Measurements from ENCODE around the gene LRG1. TPM values are rescaled to one million over a fixed set of nuclear protein-coding genes. Genes with fewer than 3 reads are reported as not detected.

Gene LRG1
- total and polyA plus RNA-seq, 2 of the 13 experiments (the other 11 are each of a cell fraction or from before 2014, with no cell fraction given) = 12.0 to 39.3 TPM

- TF ChIP-seq ZBTB10 (CRISPR knock-in tag; IDR thresholded peaks at IDR 0.05; ENCODE audit: borderline replicate concordance) = peak; percentile 23; the same call in 1 of the 2 replicates
- no peak for TF ChIP-seq EHMT2 (IDR thresholded peaks at IDR 0.05; ENCODE audit: borderline replicate concordance, low read depth, low read length)
- TF ChIP-seq ZNF205 (CRISPR knock-in tag; IDR thresholded peaks at IDR 0.05) = 0 out of 2 replicates have a peak, but pooled peaks have one; percentile 44
- 0 out of 2 replicates have a peak, but pooled peaks have one; percentile 15 for TF ChIP-seq SMAD1 (CRISPR knock-in tag; IDR thresholded peaks at IDR 0.05; ENCODE audit: borderline replicate concordance, low read depth)
- no peak for TF ChIP-seq ZBTB3 (CRISPR knock-in tag; IDR thresholded peaks at IDR 0.05; ENCODE audit: borderline replicate concordance, low read depth)
- 0 out of 2 replicates have a peak, but pooled peaks have one; percentile 19 for TF ChIP-seq THAP11 (CRISPR knock-in tag; IDR thresholded peaks at IDR 0.05)
- peak; percentile 70; the same call in 1 of the 2 replicates for TF ChIP-seq JUNB (CRISPR knock-in tag; IDR thresholded peaks at IDR 0.05; ENCODE audit: borderline replicate concordance)
- TF ChIP-seq FOSL2 (CRISPR knock-in tag; IDR thresholded peaks at IDR 0.05) = peak; percentile 92
Measured at GRCh38 chr19:4575267-4576015, 35.6 kb upstream of the LRG1 start (continued).

- POLR2A ChIA-PET = no interaction called here
- no peak for TF ChIP-seq BHLHE40 (IDR thresholded peaks at IDR 0.05; ENCODE audit: low read length)
- peak; percentile 21 for TF ChIP-seq RBM22 (optimal IDR thresholded peaks at IDR 0.05; ENCODE audit: low read length)
- no peak for TF ChIP-seq GATA4 (IDR thresholded peaks at IDR 0.05; ENCODE audit: borderline replicate concordance, low read depth)
- TF ChIP-seq ZNF709 (CRISPR knock-in tag; IDR thresholded peaks at IDR 0.05) = no peak
- no peak for TF ChIP-seq ZBTB8A (CRISPR knock-in tag; IDR thresholded peaks at IDR 0.05; ENCODE audit: borderline replicate concordance, low read depth)
- TF ChIP-seq ZNF768 (CRISPR knock-in tag; IDR thresholded peaks at IDR 0.05) = peak; percentile 85
- no peak for TF ChIP-seq FOXC1 (CRISPR knock-in tag; IDR thresholded peaks at IDR 0.05; ENCODE audit: borderline replicate concordance)
- TF ChIP-seq ZKSCAN1 (IDR thresholded peaks at IDR 0.05; ENCODE audit: low read length) = peak; percentile 90
- FAIRE-seq = no peak
- Histone ChIP-seq H3K36me3 (replicated peaks in 1 of 2; ENCODE audit: control insufficient read depth in 1 of 2, insufficient read depth in 2 of 2, low read length in 2 of 2) (peaks cover 6 to 8% of the 10 kb centered on the region in 2 experiments; a peak in 3 of 5 replicates), H3K4me2 (ENCODE audit: low read depth, low read length) (no peak overlapping the region), H3K9ac (ENCODE audit: insufficient read depth, low read depth, low read length) (no peak overlapping the region), H3K4me3 (replicated peaks in 1 of 3; ENCODE audit: insufficient read depth in 1 of 3, low read depth in 2 of 3, low read length in 3 of 3) (no peak overlapping the region), H4K20me1 (ENCODE audit: insufficient read depth, low read length) (peaks cover 49% of the 10 kb centered on the region), H3K4me1 (ENCODE audit: insufficient read depth, low read length) (peaks cover 38% of the 10 kb centered on the region), H3K27me3 (ENCODE audit: control insufficient read depth in 1 of 2, insufficient read depth in 2 of 2, low read length in 2 of 2) (no peaks in the 10 kb centered on the region), H2AFZ (ENCODE audit: low read length) (no peak overlapping the region), H3K9me3 (ENCODE audit: low read length) (no peaks in the 10 kb centered on the region), H3K79me2 (ENCODE audit: insufficient read depth, low read length) (peaks cover 65% of the 10 kb centered on the region), H3K27ac (ENCODE audit: extremely low read length, insufficient read depth, low read length) (no peak overlapping the region)
- WGBS (ENCODE audit: low lambda C conversion rate) = 98% methylated on average over 4 of the region's 6 CpGs
- no peak for ATAC-seq
- CTCF ChIA-PET (ENCODE audit: low intra/inter-chr PET ratio, low total read pairs) = no interaction called here
- BruUV-seq (replicated peaks) = no TSS peak
- no peak for DNase-seq (ENCODE audit: low spot score)
- intact Hi-C loops (cut with micrococcal nuclease; ENCODE audit: unreplicated experiment) = no loop called here
- in situ Hi-C loops (cut with HindIII; ENCODE audit: extremely low pct_ligation_motif_present, low pct_unique_long_range_greater_than_20kb) = no loop called here
Measured at GRCh38 chr19:4573682-4574081, 33.8 kb upstream of the LRG1 start.
